WTC11 (cell line): ENCODE results near the gene CRACR2B.

ENCODE experiments used
- MAX ChIP-seq: sonication (generic); formaldehyde crosslinking; IDR thresholded peaks from 2 replicates; pipeline ENCODE4 v1.8.0; 2022; ENCODE audit warnings: mild to moderate bottlenecking, missing genetic modification reagents
- MLX ChIP-seq: sonication (generic); formaldehyde crosslinking; IDR thresholded peaks from 2 replicates; pipeline ENCODE4 v1.8.1; 2023; ENCODE audit warnings: mild to moderate bottlenecking, missing genetic modification reagents, moderate library complexity
- NFYB ChIP-seq: sonication (generic); formaldehyde crosslinking; conservative IDR thresholded peaks from 2 replicates; pipeline ENCODE4 v1.8.0; 2022; ENCODE audit warnings: low read depth, missing genetic modification reagents
- NR3C1 ChIP-seq: sonication (generic); formaldehyde crosslinking; conservative IDR thresholded peaks from 2 replicates; pipeline ENCODE4 v1.8.1; 2023; ENCODE audit warnings: low read depth, mild to moderate bottlenecking, missing genetic modification reagents
- SP1 ChIP-seq: sonication (generic); formaldehyde crosslinking; conservative IDR thresholded peaks from 2 replicates; pipeline ENCODE4 v1.8.1; 2022; ENCODE audit warnings: missing genetic modification reagents
- USF2 ChIP-seq: sonication (generic); formaldehyde crosslinking; IDR thresholded peaks from 2 replicates; pipeline ENCODE4 v1.8.1; 2023; ENCODE audit warnings: mild to moderate bottlenecking, missing genetic modification reagents, moderate library complexity
- ZNF423 ChIP-seq: fragments of 250-450 bp; sonication (Bioruptor Pico); IDR thresholded peaks from 2 replicates; pipeline ENCODE4 v2.1.2; 2022; ENCODE audit warnings: mild to moderate bottlenecking, moderate library complexity
- TF ChIP-seq, protein P1 (sequence below): fragments of 200-600 bp; IDR thresholded peaks from 2 replicates; pipeline ENCODE4 v1.8.0; 2022; ENCODE audit warnings: antibody characterized with exemption

DNA sequence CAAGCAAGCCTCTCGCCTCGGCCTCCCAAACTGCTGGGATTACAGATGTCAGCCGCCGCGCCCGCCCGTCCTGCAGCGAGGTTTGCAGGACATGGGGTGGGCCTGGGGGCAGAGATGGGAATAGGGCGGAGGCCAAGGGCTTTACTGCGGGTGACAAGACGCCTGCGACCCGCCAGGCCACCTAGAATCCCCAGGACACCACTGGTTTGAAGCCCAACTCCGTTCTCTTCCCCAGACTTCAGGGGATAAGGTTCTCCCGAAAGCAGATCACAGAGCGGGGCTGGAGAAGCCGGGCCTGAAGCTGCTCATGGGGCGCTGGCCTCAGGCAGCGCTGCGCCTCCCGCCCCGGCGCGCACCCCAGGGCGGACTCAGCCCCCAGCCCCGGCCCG lies 14.3 kb downstream of the CRACR2B start:
- TF ChIP-seq, protein P1, sequence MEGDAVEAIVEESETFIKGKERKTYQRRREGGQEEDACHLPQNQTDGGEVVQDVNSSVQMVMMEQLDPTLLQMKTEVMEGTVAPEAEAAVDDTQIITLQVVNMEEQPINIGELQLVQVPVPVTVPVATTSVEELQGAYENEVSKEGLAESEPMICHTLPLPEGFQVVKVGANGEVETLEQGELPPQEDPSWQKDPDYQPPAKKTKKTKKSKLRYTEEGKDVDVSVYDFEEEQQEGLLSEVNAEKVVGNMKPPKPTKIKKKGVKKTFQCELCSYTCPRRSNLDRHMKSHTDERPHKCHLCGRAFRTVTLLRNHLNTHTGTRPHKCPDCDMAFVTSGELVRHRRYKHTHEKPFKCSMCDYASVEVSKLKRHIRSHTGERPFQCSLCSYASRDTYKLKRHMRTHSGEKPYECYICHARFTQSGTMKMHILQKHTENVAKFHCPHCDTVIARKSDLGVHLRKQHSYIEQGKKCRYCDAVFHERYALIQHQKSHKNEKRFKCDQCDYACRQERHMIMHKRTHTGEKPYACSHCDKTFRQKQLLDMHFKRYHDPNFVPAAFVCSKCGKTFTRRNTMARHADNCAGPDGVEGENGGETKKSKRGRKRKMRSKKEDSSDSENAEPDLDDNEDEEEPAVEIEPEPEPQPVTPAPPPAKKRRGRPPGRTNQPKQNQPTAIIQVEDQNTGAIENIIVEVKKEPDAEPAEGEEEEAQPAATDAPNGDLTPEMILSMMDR = no peak
- TF ChIP-seq NR3C1 (CRISPR knock-in tag) (no peak), NFYB (no peak), MAX (CRISPR knock-in tag) (peak; percentile 2; the same call in 1 of the 2 replicates), SP1 (no peak), USF2 (no peak), MLX (CRISPR knock-in tag) (no peak), ZNF423 (CRISPR knock-in tag) (no peak)
